SIG-M5 (cell line): ENCODE measurements around the gene RRBP1.

Experiments
- DNase-seq: peaks from one replicate; lab custom pipeline; 2025; lab: John Stamatoyannopoulos, UW

RRBP1 gene

DNA sequence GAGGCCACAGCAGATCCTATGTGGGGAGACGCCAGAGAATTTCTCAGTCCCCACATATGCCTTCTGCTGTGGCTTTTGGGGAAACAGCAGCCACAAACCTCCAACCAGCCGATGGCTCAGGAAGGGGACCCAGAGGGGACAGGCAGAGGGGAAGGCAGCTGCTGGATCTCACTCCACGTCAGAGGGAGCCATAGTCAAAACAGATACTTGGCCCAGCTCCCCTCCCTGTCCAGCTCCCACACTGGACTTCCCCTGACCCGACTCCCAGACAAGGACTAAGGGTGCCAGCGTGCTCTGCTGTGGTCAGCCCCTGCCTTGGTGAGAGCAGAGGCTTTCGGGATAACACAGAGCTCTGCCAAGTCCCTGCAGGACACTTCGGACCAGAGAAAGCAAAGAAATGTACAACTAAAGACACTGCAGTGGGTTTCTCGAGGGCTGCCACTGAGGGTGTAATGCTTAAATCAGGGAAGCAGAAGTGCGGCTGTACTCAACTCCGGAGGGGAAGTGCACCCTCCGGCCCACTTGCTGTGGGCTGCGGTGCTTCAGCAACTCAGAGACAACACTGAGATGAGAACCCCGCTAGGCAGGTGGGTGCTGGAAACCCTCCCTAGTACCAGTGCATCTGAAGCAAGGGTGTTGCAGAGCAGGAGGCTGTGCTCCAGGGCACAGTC is 47.2 kb downstream of the RRBP1 start:
- no peak for DNase-seq

DNA sequence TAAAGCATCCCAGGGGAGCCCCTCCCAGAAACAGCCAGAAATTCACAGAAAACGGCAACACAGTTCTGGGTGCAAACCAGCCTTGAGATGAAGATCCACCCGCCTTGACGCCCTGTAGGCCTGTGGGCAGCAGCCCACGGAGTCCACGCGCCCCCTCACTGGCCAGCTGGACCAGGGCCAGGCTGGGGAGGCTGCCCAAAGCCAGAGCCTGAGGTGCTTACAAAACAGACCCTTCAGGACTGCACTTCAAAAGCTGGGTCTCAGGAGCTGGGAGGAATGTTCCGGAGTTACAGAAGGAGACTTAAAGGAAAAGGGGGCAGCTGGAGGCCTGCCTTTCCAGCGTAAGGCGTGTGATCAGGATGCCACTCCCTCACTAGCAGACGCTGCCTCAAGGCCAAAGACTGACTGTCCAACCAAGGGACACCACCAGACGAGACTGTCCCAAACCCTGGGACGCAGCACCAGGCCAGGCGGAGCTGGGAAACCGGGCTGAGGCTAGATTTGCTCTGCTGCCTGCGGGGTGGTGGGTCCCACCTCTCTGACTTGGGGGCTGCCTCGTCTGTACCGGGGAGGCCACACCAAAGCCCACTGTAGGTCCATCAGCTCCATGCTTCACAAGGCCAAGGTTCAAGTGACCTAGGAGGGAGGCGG is 48.1 kb downstream of the RRBP1 start:
- DNase-seq, result no peak

DNA sequence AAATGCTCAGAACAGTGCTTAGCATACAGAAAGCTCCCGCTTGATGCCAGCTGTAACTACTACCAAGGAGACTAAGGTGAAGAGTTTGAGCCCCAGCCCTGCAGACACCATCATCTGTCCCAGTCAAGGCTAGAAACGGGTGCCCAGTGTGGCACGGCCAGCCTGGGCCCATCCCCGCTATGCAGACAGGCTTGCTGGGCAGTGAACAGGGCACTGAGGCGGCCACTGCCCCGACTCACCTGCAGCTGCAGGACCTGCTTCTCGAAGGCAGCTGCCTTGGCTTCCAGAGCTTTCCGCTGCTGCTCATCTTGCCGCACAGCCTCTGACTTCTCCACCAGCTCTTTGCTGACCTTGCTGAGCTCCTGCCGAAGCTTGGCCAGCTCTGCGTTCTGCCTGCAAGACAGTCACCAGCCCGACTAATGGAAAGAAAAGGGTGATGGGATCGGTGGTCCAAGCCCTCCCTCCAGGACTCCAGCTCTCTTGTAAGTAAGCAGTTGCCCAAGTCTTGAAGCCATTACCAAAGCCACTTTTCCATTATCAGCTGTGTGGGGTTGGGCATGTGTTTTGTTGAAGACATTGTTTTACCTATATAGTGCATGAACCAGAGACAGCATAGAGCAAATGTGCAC is 48.7 kb downstream of the RRBP1 start:
- DNase-seq, result no peak

DNA sequence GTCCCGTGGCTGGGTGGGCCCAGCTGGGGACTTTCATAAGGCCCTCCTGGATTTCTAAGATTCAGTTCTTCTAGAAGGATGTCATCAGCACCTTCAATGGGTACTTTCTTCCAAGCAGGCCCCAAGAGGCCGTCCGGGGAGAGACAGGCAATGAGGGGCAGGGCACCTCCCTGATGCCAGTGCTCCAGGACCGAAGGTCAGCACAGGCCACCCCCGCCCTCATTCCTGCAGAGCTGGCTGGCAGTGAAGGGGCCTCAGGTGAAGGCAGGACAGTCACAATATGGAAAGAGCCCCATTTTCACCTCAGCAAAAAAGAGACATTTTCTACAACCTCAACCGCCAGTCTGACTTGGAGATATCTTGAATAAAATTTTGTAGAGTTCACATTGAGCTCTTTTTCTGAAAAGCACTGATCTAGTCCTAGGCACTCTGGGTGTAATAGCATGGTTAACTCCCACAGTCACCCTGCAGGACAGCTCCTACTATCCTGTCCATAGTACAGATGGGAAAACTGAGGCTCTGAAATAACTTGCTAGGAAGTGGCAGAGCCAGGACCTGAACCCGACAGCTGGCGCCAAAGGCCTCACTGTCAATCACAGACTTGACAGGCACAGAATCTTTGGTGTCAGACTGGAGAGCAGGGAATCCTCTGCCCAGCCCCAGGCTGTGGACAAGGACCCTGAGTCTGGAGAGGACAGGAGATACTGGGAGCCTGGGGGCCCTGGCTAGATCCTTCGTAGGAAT is 50.3 kb downstream of the RRBP1 start:
- DNase-seq, result no peak

DNA sequence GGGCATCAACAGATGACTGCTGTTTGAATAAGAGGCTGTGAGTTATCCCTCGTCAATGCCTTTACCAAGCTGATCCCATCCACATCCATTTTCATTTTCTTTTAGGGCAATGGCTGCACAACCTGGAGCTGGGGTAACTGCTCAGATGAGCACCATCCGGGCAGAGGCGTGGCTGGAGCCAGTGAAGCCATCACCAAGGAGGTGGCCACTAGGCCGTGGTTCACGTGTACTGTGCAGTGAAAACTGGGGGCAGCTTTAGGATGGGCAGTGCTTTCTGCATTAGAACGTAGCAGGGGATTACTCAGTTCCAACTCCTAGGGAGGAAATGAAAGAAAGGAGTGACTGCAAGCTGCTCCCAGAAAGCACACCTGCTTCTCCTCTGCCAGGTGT is 51.2 kb downstream of the RRBP1 start:
- DNase-seq, result no peak

DNA sequence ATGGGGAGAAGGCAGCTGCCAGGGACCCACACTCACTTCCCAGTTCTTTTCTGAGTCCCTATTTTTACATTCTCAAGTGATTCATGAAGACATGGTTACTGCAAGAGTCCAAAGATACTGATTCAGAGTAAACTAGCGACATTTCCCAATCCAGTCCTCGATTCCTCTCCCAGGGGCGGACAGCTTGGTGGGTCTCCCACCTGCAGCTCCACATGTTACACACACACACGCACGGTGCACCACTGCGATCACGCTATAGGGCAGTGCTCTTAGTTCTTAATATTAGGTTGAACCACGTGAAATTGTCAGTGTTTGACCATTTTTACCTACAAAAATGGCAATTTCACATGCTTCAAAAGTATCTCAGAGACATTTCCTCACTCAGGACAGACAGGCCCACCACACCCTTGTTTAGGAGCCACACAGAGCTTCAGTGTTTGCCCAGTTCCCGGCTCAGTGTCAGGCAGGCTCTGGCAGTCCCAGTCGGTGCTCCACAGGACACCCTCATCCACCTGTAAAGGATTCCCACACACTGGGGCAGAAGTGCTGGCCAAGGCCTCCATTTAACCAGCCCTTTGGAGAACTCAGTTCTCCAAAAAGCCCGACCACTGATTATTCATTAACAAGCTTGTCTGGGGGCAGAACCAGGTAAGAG is 51.8 kb downstream of the RRBP1 start:
- no peak for DNase-seq

DNA sequence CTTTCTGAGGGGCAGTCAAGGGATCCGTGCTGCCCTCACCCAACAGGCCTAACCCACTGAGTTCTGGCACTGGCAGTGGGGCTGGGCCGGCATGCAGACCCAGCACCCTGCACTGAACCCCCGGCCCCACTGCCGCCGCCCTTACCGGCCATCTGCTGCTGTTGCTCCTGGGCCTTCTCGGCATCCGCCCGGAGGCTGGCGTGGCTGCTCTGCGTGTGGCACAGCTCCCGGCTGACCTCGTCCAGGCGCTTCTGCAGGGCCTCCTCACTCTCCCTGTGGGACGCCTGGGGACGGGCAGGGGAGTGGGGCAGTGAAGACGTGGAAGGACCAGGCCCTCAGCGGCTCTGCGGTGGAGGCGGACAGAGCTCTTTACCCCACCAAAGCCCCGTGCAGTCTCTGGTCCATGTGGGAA is 52.4 kb downstream of the RRBP1 start:
- DNase-seq, result no peak

DNA sequence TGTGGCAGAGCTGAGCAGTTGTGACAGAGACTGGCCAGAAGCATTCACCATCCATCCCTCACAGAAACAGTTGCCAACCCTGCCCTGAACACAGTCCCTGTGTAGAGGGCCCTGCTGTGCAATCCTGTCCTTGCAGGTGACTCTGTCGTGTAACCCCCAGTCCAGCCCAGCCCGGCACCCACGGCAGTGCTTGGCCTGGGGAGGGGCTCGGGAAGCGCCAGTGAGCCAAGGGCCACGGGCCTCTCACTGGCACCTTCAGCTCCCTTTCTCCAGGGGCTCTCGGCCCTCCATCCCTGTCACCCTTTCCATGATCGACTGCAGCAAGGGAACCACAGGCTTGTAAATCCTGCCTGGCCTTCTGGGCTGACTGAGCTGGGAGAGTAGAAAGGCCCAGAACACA is 53.0 kb downstream of the RRBP1 start:
- DNase-seq, result no peak

DNA sequence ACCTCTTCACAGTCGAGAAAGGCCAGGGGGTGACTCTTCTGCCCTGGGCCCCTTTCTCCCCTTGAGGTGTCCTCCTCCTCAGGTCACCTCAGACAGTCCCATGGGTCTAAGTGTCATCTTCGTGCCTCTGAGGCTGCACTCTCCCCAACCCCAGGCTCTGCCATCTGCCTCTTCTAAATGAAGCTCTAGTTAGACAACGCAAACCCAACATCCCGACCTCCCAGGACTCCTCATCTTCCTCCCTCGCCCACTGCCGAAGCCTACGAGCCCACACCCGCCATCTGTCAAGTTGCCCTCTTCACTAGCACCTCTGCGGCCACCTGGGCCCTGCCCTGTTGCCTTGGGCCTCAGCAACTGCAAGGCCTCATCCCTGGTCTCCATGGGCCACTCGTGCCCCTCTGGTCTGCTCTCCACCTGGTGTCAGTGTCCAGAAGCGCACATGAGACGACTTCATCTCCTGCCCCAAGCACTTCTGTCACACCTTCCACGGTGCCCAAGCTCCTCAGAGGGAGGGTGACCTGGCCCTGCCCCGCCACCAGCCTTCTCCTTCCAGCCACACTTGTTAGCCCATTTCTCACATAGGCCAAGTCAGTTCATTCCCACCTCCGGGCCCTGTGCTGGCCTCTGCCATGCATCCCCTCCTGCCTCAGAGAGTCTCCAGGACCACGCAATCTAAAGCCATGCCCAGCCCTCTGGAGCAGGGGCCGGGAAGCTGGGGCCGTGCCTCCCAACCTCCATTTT is 53.8 kb downstream of the RRBP1 start:
- DNase-seq, result no peak

DNA sequence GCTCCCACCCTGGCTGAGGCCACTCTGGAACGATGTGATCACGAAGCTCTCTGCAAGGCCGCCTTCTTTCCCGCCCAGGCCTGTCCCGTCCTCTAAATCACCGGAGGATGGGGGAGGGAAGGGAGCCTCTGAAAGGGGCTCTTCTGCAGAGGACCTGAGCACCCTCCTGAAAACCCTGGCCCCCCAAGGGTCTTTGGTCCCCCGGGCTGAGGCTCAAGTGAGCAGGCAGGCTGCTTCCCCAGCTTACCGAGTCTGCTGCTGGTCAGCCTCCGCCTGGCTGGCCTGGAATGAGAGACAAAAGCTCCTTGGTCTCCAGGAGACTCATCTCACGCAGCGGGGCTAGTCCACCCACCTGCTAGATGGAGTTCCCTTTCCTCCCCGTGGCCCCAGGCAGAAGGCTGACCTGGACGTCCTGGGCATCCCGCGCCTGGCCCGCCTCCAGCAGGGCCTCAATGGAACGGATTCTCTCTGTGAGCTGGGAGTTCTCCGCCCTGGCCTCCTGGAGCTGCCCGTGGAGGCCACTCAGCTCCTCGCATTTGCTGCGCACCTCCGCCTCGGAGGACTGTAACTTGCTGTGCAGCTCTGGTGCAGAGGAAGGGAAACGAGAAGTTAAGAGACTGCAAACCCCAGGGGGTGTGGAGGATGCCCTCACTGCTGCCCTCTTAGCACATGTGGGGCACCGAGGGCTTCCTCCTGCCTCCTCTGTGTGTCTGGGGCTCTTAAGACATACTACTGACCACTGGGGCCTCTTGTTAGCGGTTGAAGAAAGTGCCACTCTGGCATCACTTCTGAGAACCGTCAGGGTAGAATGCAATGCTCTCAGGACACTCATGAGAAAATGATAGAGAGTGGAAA is 54.7 kb downstream of the RRBP1 start:
- no peak for DNase-seq

DNA sequence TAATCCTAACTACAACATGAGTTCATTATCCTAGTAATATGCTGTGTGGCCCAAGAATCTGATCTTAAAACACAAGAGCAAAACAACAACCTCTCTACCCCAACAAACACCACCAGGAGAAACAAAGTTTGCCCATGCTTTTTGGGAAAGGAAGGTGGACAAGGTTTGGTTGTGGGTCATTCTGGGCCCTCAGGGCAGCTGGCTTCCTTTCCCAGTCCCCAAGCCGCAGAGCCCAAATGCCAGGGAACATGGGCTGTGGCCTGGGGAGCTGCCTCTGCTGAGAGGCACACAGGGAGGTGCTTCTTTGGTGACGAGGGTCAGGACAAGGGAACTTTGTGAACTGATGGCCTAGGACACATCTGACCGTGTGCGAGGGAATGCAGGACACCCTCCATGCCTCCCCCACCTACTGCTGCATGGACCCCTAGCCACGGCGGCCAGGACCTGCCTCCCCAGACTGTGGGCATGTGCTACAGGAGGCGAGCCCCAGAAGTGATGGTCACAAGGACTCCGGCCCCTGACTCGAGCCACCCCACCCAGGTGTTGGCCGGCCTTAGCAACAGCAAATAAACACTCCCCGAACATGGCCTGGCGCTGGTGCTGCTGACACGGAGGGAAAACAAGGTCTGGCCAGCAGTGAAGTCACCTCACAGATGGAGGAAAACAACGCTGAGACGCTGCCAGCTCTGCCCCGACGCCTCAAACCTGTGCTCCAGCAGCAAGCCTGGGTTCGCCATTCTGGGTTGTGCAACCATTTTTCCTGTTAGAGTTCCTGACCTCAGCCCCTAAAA is 55.6 kb downstream of the RRBP1 start:
- no peak for DNase-seq

DNA sequence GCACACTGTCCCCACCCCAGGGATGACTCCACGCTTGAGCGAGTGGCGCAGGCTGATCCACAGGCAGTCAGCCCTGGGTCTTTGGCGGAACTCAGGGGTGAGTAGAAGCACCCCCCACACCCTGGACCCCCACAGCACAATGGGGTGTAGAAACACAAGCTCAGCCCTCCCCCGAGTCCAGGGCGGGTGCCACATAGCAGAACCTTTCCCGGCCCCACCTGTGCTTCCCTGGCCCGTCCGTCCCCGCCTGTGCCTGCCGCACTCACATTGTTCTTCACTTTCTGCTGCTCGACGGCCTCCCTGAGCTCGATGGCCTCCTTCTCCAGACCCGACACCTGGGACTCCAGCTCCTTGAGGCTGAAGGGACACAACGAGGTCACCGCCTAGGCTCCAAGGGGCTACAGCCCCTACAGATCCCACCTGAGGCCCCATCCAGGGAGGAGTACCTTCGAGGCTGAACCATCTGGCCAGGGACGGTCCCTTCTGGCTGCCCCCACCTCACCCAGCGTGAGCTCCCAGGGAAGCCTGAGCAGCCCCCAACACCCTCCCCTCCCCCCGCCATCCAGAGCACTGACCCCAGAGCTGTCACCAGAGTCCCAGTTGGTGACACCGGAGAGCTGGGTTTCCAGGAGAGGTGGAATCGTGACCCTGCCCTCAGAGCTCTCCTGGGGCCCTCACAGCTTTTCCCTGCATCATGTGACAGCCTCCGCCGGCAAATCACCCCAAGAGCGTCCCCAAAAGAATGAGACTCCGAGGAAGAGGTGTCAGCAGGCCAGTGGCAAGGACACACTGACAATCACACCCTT is 56.6 kb downstream of the RRBP1 start:
- no peak for DNase-seq

DNA sequence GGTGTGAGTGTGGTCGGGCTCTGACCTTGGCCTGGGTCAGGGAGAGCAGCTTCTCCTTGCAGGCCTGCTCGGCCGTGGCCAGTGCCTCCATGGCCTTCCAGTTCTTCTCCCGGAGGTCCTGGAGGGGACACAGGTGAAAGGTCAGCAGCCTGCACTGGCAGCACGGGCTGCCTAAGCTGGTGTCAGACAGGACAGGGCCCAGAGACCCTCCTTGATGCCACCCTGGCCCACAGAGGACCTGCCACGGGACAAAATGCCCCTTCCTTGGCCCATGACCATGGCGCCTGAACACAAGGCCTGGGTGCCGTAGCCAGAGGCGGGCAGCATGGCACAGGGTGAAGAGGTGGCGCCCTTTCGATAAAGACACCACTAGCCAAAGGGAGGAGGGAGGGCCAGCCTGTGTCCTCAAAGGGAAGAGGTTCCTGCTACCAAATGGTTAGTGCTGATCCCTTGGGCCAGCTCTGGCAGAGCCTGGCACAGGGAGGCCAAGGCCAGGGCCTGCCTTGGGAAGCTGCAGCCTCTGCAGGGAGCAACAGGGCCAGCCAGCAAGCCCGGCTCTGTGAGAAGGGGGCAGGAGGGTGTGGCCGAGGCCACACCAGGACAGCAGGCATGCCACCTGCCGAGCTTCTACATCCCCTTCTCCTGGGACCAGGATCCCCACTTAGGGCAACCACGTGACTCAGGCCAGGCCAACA is 57.3 kb downstream of the RRBP1 start:
- no peak for DNase-seq

DNA sequence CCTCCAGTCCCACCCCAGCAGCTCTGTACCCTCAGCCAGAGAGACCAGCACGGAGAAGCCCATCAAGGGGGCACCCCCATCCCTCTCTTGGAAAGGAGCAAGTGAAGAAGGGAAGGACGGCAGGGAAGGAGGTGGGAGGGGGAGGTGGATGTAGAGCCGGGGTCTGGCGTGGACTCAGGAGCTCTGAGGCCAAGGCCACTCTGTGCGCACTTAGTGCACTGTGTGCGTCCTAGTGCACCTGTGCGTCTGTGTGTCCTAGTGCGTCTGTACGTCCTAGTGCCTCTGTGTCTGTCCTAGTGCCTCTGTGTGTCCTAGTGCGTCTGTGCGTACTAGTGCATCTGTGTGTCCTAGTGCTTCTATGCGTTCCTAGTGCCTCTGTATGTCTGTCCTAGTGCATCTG is 58.0 kb downstream of the RRBP1 start:
- no peak for DNase-seq

DNA sequence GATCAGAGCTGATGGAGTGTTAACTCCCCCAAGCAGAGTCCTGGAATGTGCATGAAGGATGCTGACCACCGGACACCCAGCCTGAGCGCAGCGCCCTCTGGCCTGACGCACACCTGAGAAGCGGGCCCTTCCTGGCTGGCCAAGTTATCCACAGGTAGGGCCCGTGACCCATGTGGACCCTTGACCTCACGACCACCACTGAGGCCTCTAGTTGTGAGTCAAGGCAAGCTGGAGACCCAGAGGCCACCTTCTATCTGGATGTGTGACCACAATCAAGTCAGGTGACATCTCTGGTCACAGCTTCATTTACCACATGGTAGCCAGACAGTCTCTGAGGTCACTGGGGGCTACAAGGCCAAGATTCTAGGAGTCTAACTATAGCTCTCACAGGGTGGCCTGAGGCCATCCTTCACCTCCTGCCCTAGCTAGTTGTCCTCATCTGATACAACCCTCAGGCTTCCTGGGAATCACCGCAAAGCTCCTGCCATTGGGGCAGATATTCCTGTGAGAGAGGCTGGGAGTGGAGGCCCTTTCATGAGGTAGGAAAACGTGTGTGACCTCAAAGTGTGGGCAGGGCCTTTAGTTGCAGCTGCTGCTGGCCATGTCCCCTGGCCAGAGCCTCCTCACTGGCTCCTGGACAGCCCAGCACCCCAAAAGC is 59.1 kb downstream of the RRBP1 start:
- DNase-seq, result no peak

DNA sequence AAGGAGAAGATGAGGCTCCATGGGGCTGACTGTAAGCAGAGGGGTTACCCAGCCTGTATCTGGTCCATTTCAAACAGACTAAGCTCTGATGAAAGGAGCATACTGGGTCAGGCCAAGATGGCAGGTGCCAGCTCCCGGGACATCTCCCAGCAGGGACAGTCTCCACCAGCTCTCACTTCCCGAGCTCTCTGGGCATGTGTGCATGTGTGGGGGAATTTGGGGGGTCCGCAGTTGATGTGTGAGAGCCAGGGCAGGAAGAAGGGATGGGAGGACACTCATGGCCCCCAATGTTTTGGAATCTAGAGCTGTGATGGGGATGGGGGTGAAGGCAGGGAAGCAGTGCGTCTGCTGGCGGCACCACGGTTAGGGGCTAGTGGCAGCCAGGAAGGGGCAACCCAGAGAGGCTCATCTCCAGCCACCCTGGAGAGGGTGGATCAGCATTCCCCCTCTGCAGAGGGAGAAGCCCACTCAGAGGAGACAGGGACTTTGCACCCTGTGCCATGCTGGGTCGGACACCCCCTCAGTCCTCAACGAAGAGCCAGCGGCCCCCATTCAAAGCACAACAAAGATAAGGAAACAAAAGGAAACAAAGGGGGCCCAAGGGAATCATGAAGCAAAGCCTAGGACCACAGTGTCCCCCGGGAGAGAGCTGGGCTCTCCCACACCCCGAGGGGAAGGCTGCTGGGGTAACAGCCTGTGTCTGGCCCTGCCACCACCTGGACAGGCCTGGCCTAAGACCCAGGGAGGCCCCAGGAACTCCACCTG is 59.8 kb downstream of the RRBP1 start:
- DNase-seq, result no peak
